Panc1 (cell line): Measurements from ENCODE around the gene SLC9A1. TPM values are rescaled to one million over a fixed set of nuclear protein-coding genes. Genes with fewer than 3 reads are reported as not detected.

Experiments
- ATAC-seq: fragments of 200-7000 bp; cut with Tn5 transposase; 2 replicates; pipeline ENCODE4 v1.9.1; 2020; ENCODE audit warnings: mild to moderate bottlenecking, moderate library complexity
- BruUV-seq: library from RNA; stranded (reverse); fragments of 400-500 nt; replicated peaks from 2 replicates; lab custom pipeline; 2021; lab: Mats Ljungman, UMichigan
- CTCF ChIA-PET: fragments of 300-600 bp; sonication (Branson Sonifier 250); formaldehyde crosslinking; loops from one replicate; lab custom pipeline; 2022; ENCODE audit warnings: antibody characterized with exemption; lab: Charles Lee
- POLR2A ChIA-PET: fragments of 300-600 bp; sonication (Branson Sonifier 250); formaldehyde crosslinking; loops from one replicate; lab custom pipeline; 2022; ENCODE audit warnings: antibody characterized with exemption; lab: Charles Lee
- DNase-seq: peaks from one replicate; pipeline ENCODE4 v3.0.0-alpha.2; 2010; ENCODE audit warnings: low read depth, low spot score
- H3K27ac ChIP-seq: 2 replicates; pipeline ENCODE4 v1.5.1; 2011; ENCODE audit warnings: mild to moderate bottlenecking, low read length, inconsistent platforms
- H3K27me3 ChIP-seq: fragments of 200-500 bp; sonication (Bioruptor generic); 2 replicates; pipeline ENCODE4 v1.6.0; 2014; ENCODE audit warnings: low read length, inconsistent platforms; ENCODE audit not compliant: control insufficient read depth, insufficient read depth
- H3K36me3 ChIP-seq: fragments of 200-500 bp; sonication (Bioruptor generic); 2 replicates; pipeline ENCODE4 v1.5.1; 2014; ENCODE audit warnings: inconsistent platforms, mild to moderate bottlenecking, low read length, moderate library complexity; ENCODE audit not compliant: control insufficient read depth, insufficient read depth
- H3K4me1 ChIP-seq: 2 replicates; pipeline ENCODE4 v1.5.1; 2011; ENCODE audit warnings: inconsistent platforms, mild to moderate bottlenecking, low read length, moderate library complexity; ENCODE audit not compliant: control insufficient read depth, insufficient read depth
- H3K4me3 ChIP-seq, 2 experiments: 2 replicates each; pipeline ENCODE4 v1.5.1; 2011 to 2012; ENCODE audit warnings: low read depth in 2 of 2, low read length in 2 of 2, mild to moderate bottlenecking in 2 of 2, inconsistent platforms in 1 of 2, moderate library complexity in 1 of 2
- H3K9me3 ChIP-seq: fragments of 200-500 bp; sonication (Bioruptor generic); 2 replicates; pipeline ENCODE4 v1.5.1; 2014; ENCODE audit warnings: low read depth, mild to moderate bottlenecking, inconsistent platforms, low read length, moderate library complexity; ENCODE audit not compliant: control insufficient read depth, insufficient read depth
- CTCF ChIP-seq: fragments of 450-650 bp; IDR thresholded peaks from 2 replicates; pipeline ENCODE4 v1.5.1; 2017; ENCODE audit warnings: mild to moderate bottlenecking
- POLR2AphosphoS5 ChIP-seq: IDR thresholded peaks from 2 replicates; pipeline ENCODE4 v1.6.1; 2012; ENCODE audit warnings: mild to moderate bottlenecking, low read depth, low read length, moderate library complexity
- REST ChIP-seq, 2 experiments: IDR thresholded peaks; 2 replicates each; pipeline ENCODE4 v1.6.1; 2011 to 2012; ENCODE audit warnings: low read depth in 2 of 2, control low read depth in 1 of 2, low read length in 1 of 2, mild to moderate bottlenecking in 1 of 2, moderate library complexity in 1 of 2; ENCODE audit not compliant: insufficient read depth in 1 of 2
- SIN3A ChIP-seq: IDR thresholded peaks from 2 replicates; pipeline ENCODE4 v1.6.1; 2012; ENCODE audit warnings: low read depth, mild to moderate bottlenecking, low read length, moderate library complexity, borderline replicate concordance; ENCODE audit not compliant: insufficient read depth
- TCF7L2 ChIP-seq: IDR thresholded peaks from 2 replicates; pipeline ENCODE4 v1.6.1; 2011; ENCODE audit warnings: mild to moderate bottlenecking, low read depth, low read length, inconsistent platforms
- in situ Hi-C: cut with HindIII; loops from 2 replicates; pipeline ENCODE4 v1.10.0; 2016; ENCODE audit warnings: low sequenced_read_pairs, low pct_unique_long_range_greater_than_20kb
- intact Hi-C: fragments of 100-400 bp; cut with micrococcal nuclease; formaldehyde crosslinking; loops from one replicate; pipeline ENCODE4 v1.10.0; 2022; ENCODE audit not compliant: unreplicated experiment
- total RNA-seq: library from RNA; stranded (reverse); gene quantifications from one replicate; pipeline ENCODE4 v1.2.1, GENCODE V29; 2021; ENCODE audit not compliant: unreplicated experiment

The SLC9A1 gene
- total RNA-seq, 1 experiment from 2014 or later: 31.3 TPM

GRCh38 chr1:27150183-27150582 is 4.7 kb downstream of the SLC9A1 start:
- in situ Hi-C loops: no loop called here

GRCh38 chr1:27149762-27150113 is 5.2 kb downstream of the SLC9A1 start:
- BruUV-seq: no TSS peak
- TF ChIP-seq CTCF (no peak), POLR2AphosphoS5 (no peak), TCF7L2 (no peak), REST (IDR thresholded peaks at IDR 0.05; ENCODE audit: insufficient read depth in 1 of 2, low read depth in 2 of 2, low read length in 1 of 2) (no peak), SIN3A (no peak)
- DNase-seq (no peak), ATAC-seq (no peak)
- no peaks in the 10 kb centered on the region for H3K36me3 ChIP-seq
- peaks cover 49% of the 10 kb centered on the region for H3K4me1 ChIP-seq
- H3K27me3 ChIP-seq: no peaks in the 10 kb centered on the region
- H3K9me3 ChIP-seq: no peaks in the 10 kb centered on the region
- in situ Hi-C loops (no loop called here), intact Hi-C loops (no loop called here)
- no peak overlapping the region for H3K4me3 ChIP-seq
- no peak overlapping the region for H3K27ac ChIP-seq
- ChIA-PET POLR2A (no interaction called here), CTCF (no interaction called here)

More at GRCh38 chr1:27150183-27150582, 4.7 kb downstream of the SLC9A1 start:
- no peaks in the 10 kb centered on the region for H3K27me3 ChIP-seq
- no peak for ATAC-seq
- no peak for DNase-seq
- intact Hi-C loops: no loop called here
- ChIA-PET POLR2A (no interaction called here), CTCF (no interaction called here)
- no peaks in the 10 kb centered on the region for H3K9me3 ChIP-seq
- no peak for TF ChIP-seq TCF7L2
- TF ChIP-seq POLR2AphosphoS5: no peak
- TF ChIP-seq REST (IDR thresholded peaks at IDR 0.05; ENCODE audit: insufficient read depth in 1 of 2, low read depth in 2 of 2, low read length in 1 of 2): no peak
- no peaks in the 10 kb centered on the region for H3K36me3 ChIP-seq
- H3K4me3 ChIP-seq: no peak overlapping the region
- H3K4me1 ChIP-seq: peaks cover 48% of the 10 kb centered on the region
- no peak overlapping the region for H3K27ac ChIP-seq
- no TSS peak for BruUV-seq
